Ishikawa (cell line): ENCODE data around the gene SH3RF1.

Experiments used
- CEBPB ChIP-seq: IDR thresholded peaks from 2 replicates; pipeline ENCODE4 v1.6.1; 2012
- CREB1 ChIP-seq: IDR thresholded peaks from 2 replicates; pipeline ENCODE4 v1.6.1; 2012; ENCODE audit warnings: low read depth
- FOXM1 ChIP-seq: IDR thresholded peaks from 2 replicates; pipeline ENCODE4 v1.6.1; 2012; ENCODE audit warnings: low read depth, borderline replicate concordance
- NFIC ChIP-seq: IDR thresholded peaks from 2 replicates; pipeline ENCODE4 v1.6.1; 2012
- RAD21 ChIP-seq: IDR thresholded peaks from 2 replicates; pipeline ENCODE4 v1.6.1; 2012; ENCODE audit warnings: low read depth
- REST ChIP-seq: IDR thresholded peaks from 2 replicates; pipeline ENCODE4 v1.6.1; 2012; ENCODE audit warnings: low read depth, mild to moderate bottlenecking
- TCF12 ChIP-seq: IDR thresholded peaks from 2 replicates; pipeline ENCODE4 v1.6.1; 2012; ENCODE audit warnings: low read depth
- YY1 ChIP-seq: IDR thresholded peaks from 2 replicates; pipeline ENCODE4 v1.6.1; 2012; ENCODE audit warnings: low read depth
- TF ChIP-seq, protein P1 (sequence below): IDR thresholded peaks from 2 replicates; pipeline ENCODE4 v1.6.1; 2012

DNA sequence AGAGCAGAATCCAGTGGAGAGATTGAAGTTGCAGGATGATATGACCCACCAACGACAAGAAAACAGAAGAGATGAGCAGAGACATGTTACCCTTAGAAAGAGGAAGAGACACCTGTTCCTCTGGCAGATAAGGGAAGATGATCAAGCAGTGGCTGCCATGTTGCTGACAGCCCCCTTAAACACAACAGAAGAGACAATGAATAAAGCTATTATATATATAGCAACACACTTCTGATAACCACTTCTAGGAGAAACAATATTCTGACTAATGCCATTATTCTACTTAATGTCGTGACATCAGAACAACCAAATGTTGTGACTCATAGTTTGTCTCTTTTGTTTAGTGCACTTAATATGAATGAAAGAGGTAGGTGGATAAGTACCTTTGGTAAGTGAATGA is 44.9 kb downstream of the SH3RF1 start:
- no peak for TF ChIP-seq NFIC
- TF ChIP-seq, protein P1, sequence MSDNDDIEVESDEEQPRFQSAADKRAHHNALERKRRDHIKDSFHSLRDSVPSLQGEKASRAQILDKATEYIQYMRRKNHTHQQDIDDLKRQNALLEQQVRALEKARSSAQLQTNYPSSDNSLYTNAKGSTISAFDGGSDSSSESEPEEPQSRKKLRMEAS: no peak
- TF ChIP-seq CEBPB: no peak
- TF ChIP-seq FOXM1: no peak
- no peak for TF ChIP-seq TCF12
- TF ChIP-seq YY1: no peak
- no peak for TF ChIP-seq CREB1
- no peak for TF ChIP-seq REST
- TF ChIP-seq RAD21: no peak
